HG03558 (cell line): ENCODE data around the gene LCORL.

Source experiments
- ATAC-seq: cut with Tn5 transposase; IDR thresholded peaks from one replicate; pipeline ENCODE4 v1.9.1; 2021; ENCODE audit warnings: moderate number of reproducible peaks; ENCODE audit not compliant: unreplicated experiment; ENCODE audit errors: extremely low read depth

Gene LCORL

DNA sequence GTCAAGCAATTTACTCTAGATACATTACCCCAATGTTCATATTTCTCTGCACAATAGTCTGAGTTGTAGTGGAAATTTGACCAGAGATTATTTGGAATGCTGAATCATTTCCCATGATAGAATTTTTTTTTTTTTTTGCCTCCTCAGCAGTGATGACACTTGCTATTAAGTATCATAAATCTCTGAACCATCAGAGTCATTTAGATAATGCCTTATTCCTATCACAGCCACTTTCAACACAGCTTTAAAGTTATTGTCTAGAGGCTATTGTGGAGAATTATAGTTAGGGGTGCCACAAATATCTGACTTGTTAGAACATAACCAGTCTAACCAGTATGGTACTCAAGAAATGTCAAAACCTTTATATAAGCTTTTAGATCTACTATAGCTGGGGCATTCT is 79.8 kb downstream of the LCORL start:
- no peak for ATAC-seq

DNA sequence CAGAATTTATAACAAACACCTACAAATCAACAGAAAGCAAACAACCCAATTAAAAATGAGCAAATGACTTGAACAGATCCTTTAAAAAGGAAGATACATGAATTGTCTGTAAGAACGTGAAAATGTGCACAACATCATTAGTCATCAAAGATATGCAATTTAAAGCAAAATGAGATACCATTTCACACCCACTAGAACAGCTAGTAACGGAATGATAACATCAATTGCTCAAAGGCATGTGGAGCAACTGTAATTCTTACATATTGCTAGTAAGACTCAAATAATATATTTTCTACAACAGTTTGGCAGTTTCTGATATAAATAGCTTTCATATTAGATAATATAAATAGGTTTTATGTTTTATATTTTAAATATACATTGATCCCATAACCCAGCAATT is 82.5 kb downstream of the LCORL start:
- no peak for ATAC-seq

DNA sequence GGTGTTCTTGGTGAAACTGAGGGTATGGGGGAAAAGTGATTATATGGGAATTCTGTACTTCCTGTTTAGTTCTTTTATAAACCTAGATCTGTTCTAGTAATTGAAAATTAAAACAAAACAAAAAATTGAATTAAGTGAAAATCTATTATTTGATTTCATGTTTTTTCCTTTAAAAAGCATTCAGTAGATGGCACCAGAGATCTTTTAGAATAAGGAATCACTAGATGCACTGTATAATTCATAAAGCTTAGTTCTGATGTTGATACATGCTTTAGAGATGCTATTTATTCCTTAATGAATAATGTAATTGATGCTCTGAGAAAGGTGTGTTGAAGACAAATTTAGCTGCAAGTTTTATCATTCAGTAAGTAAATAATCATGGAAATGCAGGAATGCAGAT is 87.3 kb downstream of the LCORL start:
- ATAC-seq = no peak

DNA sequence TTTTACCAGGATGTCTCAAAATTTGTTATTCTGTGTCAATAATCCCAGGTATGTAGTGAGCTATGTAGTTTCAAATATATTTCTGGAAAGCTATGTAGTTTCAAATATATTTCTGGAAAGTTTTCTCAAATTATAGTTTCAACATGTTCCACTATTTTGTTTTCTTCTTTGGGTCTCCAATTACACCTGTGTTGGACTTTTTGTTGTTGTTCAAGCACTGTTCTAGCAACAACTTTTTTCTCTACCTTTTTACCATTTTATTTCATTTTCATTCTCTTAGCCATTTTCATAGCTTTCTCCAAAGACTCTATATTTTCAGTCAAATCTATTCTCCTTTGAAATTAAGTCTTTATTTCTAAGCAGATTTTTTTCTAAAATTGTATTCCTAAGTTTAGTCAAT is 88.4 kb downstream of the LCORL start:
- ATAC-seq = no peak

DNA sequence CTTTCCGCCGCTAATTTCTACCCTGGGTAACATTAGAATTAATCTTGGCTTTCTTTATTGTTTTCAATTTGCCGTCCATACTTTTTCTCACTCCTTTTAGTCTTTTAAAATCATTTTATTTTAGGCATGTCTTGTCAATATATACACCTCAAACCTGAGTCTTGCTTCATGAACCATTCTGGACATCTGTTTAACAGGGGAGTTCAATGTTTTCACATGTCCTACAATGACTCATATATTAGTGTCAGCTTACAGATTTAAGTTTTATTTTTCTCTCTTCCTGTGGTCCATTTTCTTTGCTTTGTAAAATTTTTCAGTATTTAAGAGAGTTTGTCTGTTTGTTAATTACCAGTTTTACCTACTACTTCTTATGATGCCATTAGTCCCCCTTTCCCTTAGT is 89.5 kb downstream of the LCORL start:
- ATAC-seq = no peak

DNA sequence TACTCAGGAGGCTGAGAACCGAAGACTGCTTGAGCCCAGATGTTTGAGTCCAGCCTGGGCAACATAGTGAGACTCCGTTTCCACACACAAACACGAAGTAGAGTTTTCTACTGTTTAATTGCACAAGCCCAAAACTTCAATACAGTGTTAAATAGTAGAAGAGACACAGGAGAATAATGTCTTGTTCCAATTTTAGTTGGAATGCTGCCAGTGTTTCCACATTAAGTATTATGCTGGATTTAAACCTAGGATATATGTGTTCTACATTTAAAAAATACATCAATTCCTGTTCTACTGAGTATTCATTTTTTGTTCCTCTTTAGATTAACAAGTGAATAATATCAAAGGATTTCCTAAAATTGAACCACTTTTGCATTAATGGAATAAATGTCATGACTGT is 91.3 kb downstream of the LCORL start:
- ATAC-seq = no peak

DNA sequence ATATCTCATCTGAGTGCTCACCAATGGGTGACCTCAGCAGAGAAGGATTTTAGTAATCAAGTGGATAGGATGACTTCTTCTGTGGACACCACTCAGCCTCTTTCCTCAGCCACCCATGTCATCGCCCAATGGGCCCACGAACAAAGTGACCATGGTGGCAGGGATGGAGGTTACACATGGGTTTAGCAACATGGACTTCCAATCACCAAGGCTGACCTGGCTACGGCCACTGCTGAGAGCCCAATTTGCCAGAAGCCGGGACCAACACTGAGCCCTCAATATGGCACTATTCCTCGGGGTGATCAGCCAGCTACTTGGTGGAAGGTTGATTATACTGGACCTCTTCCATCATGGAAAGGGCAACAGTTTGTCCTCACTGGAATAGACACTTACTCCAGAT is 97.4 kb downstream of the LCORL start:
- no peak for ATAC-seq

DNA sequence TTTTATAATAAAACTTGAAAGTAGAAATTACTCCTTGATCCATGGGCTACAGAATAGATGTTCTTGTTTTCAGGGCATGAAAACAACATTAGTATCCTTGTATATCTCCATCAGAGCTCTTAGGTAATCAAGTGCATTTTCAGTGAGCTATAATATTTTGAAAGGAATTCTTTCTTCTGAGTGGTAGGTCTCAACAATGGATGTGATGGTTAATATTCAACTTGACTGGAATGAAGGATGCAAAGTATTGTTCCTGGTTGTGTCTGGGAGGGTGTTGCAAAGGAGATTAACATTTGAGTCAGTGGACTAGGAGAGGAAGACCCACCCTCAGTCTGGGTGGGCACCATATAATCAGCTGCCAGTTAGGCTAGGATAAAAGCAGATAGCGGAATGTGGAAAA is 100.1 kb downstream of the LCORL start:
- no peak for ATAC-seq

DNA sequence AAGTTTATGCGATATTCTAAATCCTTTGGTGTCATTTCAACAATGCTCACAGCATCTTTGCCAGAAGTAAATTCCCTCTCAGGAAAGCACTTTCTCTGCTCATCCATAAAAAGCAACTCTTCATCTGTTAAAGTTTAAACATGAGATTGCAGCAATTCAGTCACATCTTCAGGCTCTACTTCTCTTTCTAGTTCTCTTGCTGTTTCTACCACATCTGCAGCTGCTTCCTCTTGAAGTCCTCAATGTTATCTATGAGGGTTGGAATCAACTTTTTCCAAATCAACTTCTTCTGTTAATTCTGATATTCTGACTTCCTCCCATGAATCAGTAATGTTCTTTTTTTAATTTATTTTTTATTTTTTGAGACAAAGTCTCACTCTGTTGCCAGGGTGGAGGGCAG is 100.9 kb downstream of the LCORL start:
- ATAC-seq = no peak

DNA sequence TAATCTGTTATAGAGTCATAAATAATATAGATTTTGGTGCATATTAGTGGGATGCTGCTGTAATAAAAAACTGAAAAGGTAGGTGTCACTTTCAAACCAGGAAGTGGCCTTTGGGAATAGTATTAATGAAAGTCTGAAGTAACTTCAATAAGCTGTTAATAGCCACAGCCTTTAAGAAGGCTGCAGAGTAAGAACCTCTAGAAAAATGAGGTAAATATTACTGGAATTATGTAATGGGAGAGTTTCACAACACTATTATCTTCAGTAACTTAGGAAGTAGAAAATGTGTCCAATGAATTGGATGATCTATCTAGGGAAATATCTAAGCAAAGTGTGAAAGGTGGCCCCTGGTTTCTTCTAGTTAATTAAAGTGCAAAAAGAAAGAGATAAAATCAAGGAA is 106.1 kb downstream of the LCORL start:
- ATAC-seq = no peak

DNA sequence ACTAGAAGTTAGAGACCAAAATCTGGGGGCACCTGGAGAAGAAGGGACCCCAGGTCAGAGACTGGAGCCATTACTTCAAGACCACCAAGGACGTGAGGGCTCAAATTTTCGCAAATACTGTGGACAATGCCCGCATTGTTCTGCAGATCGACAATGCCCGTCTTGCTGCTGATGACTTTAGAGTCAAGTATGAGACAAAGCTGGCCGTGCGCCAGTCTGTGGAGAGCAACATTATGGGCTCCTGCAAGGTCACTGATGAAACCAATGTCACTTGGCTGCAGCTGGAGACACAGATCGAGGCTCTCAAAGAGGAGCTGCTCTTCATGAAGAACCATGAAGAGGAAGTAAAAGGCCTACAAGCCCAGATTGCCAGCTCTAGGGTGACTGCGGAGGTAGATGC is 109.5 kb downstream of the LCORL start:
- ATAC-seq = no peak

DNA sequence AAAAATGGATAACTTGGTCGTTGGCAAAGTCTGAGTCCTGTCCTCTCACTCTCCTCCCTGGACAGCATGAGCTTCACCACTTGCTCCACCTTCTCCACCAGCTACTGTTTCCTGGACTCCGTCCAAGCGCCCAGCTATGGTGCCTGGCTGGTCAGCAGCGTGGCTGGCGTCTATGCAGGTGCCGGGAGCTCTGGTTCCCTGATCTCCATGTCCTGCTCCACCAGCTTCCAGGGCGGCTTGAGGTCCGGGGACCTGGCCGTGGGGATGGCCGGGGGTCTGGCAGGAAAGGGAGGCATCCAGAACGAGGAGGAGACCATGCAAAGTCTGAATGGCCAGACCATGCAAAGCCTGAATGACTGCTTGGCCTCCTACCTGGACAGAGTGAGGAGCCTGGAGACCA is 109.9 kb downstream of the LCORL start:
- no peak for ATAC-seq

DNA sequence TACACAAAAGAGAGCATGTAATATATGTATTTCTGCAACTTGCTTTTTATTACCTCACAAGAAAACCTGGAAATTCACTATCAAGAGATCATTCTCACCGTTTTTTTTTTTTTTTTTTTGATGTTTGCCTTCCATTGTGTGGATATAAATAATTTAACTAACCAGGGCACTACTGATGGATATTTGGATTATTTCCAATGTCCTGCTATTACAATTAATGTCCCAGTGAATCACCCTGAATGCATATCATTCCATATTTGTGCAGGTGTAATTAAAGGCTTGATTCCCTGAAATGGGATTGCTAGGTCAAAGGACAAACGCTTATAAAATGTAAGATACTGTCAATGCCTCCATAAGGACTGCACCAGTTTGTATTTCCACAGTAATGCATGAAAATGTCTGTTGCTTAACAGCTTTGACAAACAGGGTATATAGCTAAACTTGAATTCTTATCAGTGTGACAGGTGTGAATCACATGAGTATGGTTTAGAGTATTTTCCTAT is 123.0 kb downstream of the LCORL start:
- ATAC-seq = no peak

DNA sequence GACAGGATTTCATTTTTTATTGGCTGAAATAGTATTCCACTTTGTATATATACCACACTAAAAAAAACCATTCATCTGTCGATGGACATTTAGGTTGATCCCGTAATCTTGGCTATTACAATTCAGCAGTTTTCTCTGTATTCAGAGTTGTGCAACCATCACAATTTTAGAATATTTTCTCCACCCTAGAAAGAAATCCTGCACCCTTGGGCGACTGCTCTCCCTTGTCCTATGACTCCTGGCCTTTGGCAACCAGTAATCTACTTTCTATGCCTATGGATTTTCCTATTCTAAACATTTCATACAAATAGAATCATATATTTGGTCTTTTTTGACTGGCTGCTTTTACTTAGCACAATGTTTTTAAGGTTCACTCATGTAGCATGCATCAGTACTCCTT is 126.1 kb downstream of the LCORL start:
- no peak for ATAC-seq

DNA sequence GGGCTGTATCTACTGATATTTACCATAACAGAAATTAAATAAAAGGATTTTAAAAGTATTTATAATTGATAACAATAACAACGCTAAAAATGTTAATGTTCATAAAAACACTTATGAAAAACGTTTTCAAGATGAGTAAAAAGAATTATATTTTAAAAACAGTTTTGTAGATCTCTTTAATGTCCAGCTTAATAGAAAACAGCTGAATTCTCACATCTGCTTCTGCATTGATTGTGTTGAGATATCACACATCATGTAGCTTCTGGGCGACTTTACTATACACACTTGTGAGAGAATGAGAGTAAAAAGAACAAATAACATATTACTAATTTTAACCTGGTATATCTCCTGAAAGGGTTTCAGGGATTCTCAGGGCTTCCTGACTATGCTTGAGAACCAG is 127.1 kb downstream of the LCORL start:
- ATAC-seq = no peak

DNA sequence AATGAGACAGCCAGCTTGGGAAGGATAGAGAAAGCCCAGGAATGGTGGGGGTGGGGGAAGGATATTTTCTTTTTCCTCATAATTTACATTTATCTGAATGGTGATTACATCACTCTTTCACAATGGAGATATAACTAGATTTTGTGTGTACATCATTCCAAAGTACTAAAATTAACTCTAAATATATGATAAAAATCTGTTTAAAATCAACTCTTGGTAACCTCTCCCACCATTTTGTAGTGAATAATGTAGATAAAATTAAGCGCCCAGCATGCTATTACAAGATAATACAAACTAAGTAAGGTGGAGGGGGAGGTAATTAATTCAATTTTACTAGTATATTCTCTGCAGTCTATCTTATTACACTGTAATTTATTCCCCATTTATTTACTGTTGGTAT is 131.9 kb downstream of the LCORL start:
- ATAC-seq = no peak

DNA sequence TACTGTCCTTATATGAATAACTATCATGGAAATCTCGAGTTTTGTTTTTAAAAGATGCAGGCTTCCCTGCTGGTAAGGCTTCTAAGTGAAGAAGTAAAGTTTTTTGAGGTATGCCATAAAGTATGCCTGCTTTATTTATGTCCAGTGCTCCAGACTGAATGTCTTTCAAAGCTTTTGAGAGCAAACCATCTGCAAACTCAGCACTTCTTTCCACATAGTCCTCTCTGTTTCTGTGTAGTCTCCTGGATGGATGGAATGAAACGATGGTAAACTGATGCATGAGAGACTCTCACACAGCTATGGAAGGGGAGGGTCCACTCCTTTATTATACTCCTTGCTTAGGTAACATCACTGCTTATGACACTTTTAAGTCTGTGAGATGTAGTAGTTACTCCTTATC is 137.0 kb downstream of the LCORL start:
- ATAC-seq = no peak

DNA sequence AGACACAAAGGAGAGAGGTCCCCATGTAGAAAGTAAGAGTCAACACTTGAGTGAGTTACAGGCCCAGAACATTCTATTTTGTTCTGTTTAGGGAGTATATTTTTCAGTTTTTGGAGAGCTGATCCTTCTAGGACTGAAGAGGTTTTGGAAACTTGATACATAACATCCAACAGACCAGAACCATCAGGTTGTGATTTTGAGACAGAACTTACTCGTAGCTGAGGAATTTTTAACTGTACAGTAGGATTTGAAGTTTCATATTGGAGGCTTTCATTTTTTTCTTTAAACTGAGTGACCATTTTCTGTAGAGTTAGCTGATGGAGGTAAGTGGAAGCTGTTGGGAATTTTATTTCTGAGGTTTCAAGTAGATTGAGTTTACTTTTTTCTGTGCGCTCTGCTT is 137.5 kb downstream of the LCORL start:
- no peak for ATAC-seq

DNA sequence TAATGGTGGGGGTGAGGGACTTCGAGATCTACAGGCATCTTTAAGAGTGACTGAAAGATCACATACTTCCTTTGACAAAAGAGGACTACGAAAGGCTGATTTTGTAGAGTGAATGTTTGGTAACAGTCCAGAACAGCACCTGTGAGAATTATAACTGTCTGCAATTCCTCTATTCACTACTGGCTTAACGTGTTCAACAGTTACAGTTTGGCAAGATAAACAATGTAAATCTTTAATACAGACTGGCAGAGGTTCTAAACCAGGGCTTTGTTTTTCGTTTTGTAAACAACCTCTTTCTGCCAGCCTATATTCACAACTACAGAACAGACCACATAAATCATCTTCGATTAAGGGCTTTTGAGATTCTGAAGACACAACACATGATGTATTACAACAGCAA is 143.9 kb downstream of the LCORL start:
- ATAC-seq = no peak

DNA sequence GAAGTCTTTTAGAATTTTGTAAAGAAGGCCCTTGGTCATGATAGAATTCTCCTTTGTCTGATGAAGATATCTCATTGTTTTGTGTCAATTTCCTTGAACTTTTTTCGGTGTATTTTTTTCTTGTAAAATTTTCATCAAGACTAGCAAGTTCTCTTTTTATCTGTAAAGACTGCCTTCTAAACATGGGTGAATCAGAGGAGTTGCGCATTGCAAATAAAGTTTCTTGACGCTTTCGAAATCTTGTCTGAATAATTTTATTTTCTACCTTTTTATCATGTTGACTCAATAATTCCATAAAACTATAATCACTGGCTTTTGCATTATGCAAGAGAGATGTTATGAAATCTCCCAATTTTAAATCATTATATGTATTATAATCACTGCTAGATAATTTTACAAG is 144.6 kb downstream of the LCORL start:
- no peak for ATAC-seq

DNA sequence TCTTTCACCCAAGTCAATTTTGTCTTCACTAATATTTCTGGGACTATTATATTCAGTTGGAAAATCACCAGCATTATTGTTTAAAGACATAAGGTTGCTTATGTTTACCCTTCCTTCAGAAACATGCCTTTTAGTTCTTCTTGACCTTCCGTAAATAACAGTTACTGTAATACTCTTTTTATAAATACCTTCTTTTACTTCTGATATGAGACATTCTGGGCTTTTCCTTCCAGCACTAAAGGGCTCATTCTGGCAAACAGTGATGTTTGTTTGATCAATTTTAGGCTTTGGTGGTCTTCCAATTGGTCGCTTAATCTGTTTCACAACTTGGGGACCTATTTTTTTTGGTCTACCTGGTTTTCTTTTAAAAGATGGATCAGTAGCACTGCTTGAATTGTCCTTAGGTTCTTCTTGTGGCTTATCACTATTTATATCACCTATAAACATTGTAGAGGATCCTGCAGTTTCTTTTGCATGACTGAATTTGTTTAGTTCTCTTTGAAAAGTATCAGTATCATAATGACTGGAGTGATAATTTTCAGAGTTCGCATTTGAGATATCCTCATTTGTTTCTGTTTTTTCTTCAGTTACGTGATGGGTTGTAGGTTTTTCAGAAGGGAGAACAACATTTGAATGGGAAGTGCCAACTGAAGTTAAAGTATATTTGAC is 146.0 kb downstream of the LCORL start:
- ATAC-seq = peak; percentile 91

DNA sequence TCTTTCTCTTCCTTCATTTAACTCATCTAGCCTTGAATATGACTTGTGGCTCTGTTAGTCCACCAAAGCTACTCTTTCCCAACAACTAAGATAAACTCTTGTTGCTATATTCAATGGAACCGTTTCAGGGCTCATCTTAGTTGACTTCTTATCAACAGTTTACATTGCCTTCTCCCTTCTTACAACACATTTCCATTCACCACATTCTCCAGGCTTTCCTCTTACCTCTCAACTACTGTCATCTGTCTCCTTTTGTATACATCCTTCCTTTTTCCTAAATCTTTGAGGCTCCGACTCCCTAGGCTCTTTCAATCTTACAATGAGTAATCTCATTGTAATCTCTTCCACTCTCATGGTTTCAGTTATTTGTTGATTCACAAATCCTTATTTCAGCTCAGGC is 152.2 kb downstream of the LCORL start:
- ATAC-seq = no peak

DNA sequence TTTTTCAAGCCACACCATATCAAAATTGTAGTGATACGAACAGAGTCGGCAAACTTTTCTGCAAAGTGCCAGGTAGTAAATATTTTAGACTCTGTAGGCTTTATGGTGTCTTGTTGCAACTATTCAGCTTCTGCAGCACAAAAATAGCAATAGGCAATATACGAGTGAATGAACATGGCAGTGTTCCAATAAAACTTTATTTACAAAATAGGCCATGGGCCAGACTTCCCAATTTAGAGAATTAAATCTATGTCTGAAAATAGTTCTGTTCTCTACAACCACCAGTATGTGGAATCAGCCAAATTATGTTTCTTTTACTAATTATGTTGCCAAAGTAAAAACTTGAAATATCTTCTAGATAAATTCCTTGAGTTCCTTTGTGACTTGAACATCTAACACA is 154.3 kb downstream of the LCORL start:
- ATAC-seq = no peak
